Spinal cord (tissue), 10 donors: Measurements from ENCODE around the gene NAALADL2. TPM values are rescaled to one million over a fixed set of nuclear protein-coding genes. Genes with fewer than 3 reads are reported as not detected.
"Not testable (repeated sequence)": the region's sequence is repeated elsewhere in the genome, so short reads cannot be mapped to it uniquely, and the experiment has no call there.

ENCODE experiments used
- DNase-seq, 6 donors: peaks; one replicate each; pipeline versions ENCODE4 v3.0.0 to v3.0.0-alpha.2; 2013 to 2015; ENCODE audit warnings: low spot score in 6 of 6, low read depth in 4 of 6
- H3K27ac ChIP-seq: one replicate; pipeline ENCODE4 v1.5.1; 2013; ENCODE audit warnings: low read depth, low read length, control low read depth
- H3K27me3 ChIP-seq: one replicate; pipeline ENCODE4 v1.6.1; 2013; ENCODE audit warnings: low read length; ENCODE audit not compliant: control insufficient read depth, insufficient read depth
- H3K36me3 ChIP-seq: one replicate; pipeline ENCODE4 v1.6.1; 2013; ENCODE audit warnings: low read length; ENCODE audit not compliant: control insufficient read depth, insufficient read depth
- H3K4me1 ChIP-seq: one replicate; pipeline ENCODE4 v1.6.1; 2013; ENCODE audit warnings: low read length; ENCODE audit not compliant: control insufficient read depth, insufficient read depth
- H3K4me3 ChIP-seq: one replicate; pipeline ENCODE4 v1.5.1; 2013; ENCODE audit warnings: low read depth, low read length, control low read depth
- H3K9me3 ChIP-seq: one replicate; pipeline ENCODE4 v1.6.1; 2013; ENCODE audit warnings: low read length; ENCODE audit not compliant: control insufficient read depth, insufficient read depth
- WGBS: methylation state at CpG from one replicate; pipeline ENCODE4 v1.1.5; 2013; ENCODE audit warnings: missing lambda C conversion rate; ENCODE audit not compliant: insufficient coverage; 5-methylcytosine and 5-hydroxymethylcytosine counted together
- polyA plus RNA-seq, 2 donors: library from polyadenylated mRNA; unstranded; fragments of 120-200 nt; gene quantifications; one replicate each; pipeline ENCODE4 v1.2.1, GENCODE V29; 2013; ENCODE audit not compliant: insufficient read length in 2 of 2
- total RNA-seq, 2 donors: library from RNA; depleted of rRNA in 1 of 2; stranded (reverse); fragments of 120-200 nt in 1 of 2; fragments of >200 nt in 1 of 2; gene quantifications; one replicate each; pipeline versions ENCODE4 v1.2.3 to v1.2.4, GENCODE V29; 2013 to 2014
- donor health status: healthy.

NAALADL2 gene
- total and polyA plus RNA-seq, 4 donors: 2.9 to 24.4 (median 11.1) TPM

GRCh38 chr3:175173117-175173516 is 314.0 kb downstream of the NAALADL2 start:
- not testable (repeated sequence) for H3K9me3 ChIP-seq, H3K36me3 ChIP-seq, H3K4me3 ChIP-seq, H3K4me1 ChIP-seq, H3K27me3 ChIP-seq, DNase-seq, H3K27ac ChIP-seq
- WGBS: 100% methylated on average over 2 of the region's 10 CpGs

- Histone ChIP-seq H3K4me1 (no peaks in the 10 kb centered on the region), H3K9me3 (no peaks in the 10 kb centered on the region), H3K36me3 (no peaks in the 10 kb centered on the region), H3K4me3 (no peak overlapping the region), H3K27ac (no peak overlapping the region), H3K27me3 (no peaks in the 10 kb centered on the region)
- DNase-seq: no peak
- WGBS: 77% methylated on average over 1 of the region's 3 CpGs
Observed at GRCh38 chr3:175176556-175176955, 317.4 kb downstream of the NAALADL2 start.

GRCh38 chr3:175179055-175179454 is 319.9 kb downstream of the NAALADL2 start:
- H3K9me3 ChIP-seq: no peaks in the 10 kb centered on the region
- H3K36me3 ChIP-seq: no peaks in the 10 kb centered on the region
- no CpG with 5 or more reads among the region's 1 CpG for WGBS
- no peak overlapping the region for H3K27ac ChIP-seq
- DNase-seq: no peak
- no peaks in the 10 kb centered on the region for H3K27me3 ChIP-seq
- no peaks in the 10 kb centered on the region for H3K4me1 ChIP-seq
- H3K4me3 ChIP-seq: no peak overlapping the region

GRCh38 chr3:175184392-175184791 is 325.3 kb downstream of the NAALADL2 start:
- no peaks in the 10 kb centered on the region for H3K27me3 ChIP-seq
- no peaks in the 10 kb centered on the region for H3K4me1 ChIP-seq
- H3K27ac ChIP-seq: no peak overlapping the region
- DNase-seq: no peak
- H3K9me3 ChIP-seq: no peaks in the 10 kb centered on the region
- H3K4me3 ChIP-seq: no peak overlapping the region
- no CpG with 5 or more reads among the region's 3 CpGs for WGBS
- no peaks in the 10 kb centered on the region for H3K36me3 ChIP-seq

- no CpG with 5 or more reads among the region's 1 CpG for WGBS
- no peaks in the 10 kb centered on the region for H3K27me3 ChIP-seq
- H3K36me3 ChIP-seq: no peaks in the 10 kb centered on the region
- no peaks in the 10 kb centered on the region for H3K9me3 ChIP-seq
- DNase-seq: no peak
- H3K4me1 ChIP-seq: no peaks in the 10 kb centered on the region
- H3K27ac ChIP-seq: no peak overlapping the region
- H3K4me3 ChIP-seq: no peak overlapping the region
Observed at GRCh38 chr3:175185903-175186302, 326.8 kb downstream of the NAALADL2 start.

- Histone ChIP-seq H3K9me3 (no peaks in the 10 kb centered on the region), H3K27ac (no peak overlapping the region), H3K4me3 (no peak overlapping the region), H3K27me3 (no peaks in the 10 kb centered on the region), H3K4me1 (no peaks in the 10 kb centered on the region), H3K36me3 (no peaks in the 10 kb centered on the region)
- WGBS: no CpG with 5 or more reads among the region's 3 CpGs
- no peak for DNase-seq
Observed at GRCh38 chr3:175186511-175186910, 327.4 kb downstream of the NAALADL2 start.

- no CpG with 5 or more reads among the region's 2 CpGs for WGBS
- DNase-seq: no peak
- no peak overlapping the region for H3K4me3 ChIP-seq
- H3K36me3 ChIP-seq: no peaks in the 10 kb centered on the region
- no peak overlapping the region for H3K27ac ChIP-seq
- no peaks in the 10 kb centered on the region for H3K9me3 ChIP-seq
- H3K4me1 ChIP-seq: no peaks in the 10 kb centered on the region
- no peaks in the 10 kb centered on the region for H3K27me3 ChIP-seq
Observed at GRCh38 chr3:175187586-175187985, 328.5 kb downstream of the NAALADL2 start.

GRCh38 chr3:175192536-175192935 is 333.4 kb downstream of the NAALADL2 start:
- no peaks in the 10 kb centered on the region for H3K9me3 ChIP-seq
- H3K4me3 ChIP-seq: no peak overlapping the region
- H3K36me3 ChIP-seq: no peaks in the 10 kb centered on the region
- H3K27me3 ChIP-seq: no peaks in the 10 kb centered on the region
- no peak overlapping the region for H3K27ac ChIP-seq
- no CpG with 5 or more reads among the region's 3 CpGs for WGBS
- no peak for DNase-seq
- no peaks in the 10 kb centered on the region for H3K4me1 ChIP-seq

- no peak overlapping the region for H3K27ac ChIP-seq
Observed at GRCh38 chr3:175193815-175194518, 334.8 kb downstream of the NAALADL2 start.

GRCh38 chr3:175198991-175199783 is 340.1 kb downstream of the NAALADL2 start:
- no peaks in the 10 kb centered on the region for H3K36me3 ChIP-seq
- no peak for DNase-seq
- no peaks in the 10 kb centered on the region for H3K4me1 ChIP-seq
- no peak overlapping the region for H3K27ac ChIP-seq
- no peaks in the 10 kb centered on the region for H3K27me3 ChIP-seq
- H3K4me3 ChIP-seq: no peak overlapping the region
- WGBS: 100% methylated on average over 2 of the region's 7 CpGs
- no peaks in the 10 kb centered on the region for H3K9me3 ChIP-seq

More at GRCh38 chr3:175193815-175194518, 334.8 kb downstream of the NAALADL2 start:
- no peaks in the 10 kb centered on the region for H3K4me1 ChIP-seq
- H3K4me3 ChIP-seq: no peak overlapping the region
- no peaks in the 10 kb centered on the region for H3K9me3 ChIP-seq
- no peaks in the 10 kb centered on the region for H3K36me3 ChIP-seq
- WGBS: no CpG with 5 or more reads among the region's 4 CpGs
- DNase-seq: no peak
- H3K27me3 ChIP-seq: no peaks in the 10 kb centered on the region
